AG10803 (cell line): ENCODE results near the gene IBSP.

ENCODE experiments used
- DNase-seq: peaks from one replicate; pipeline ENCODE4 v3.0.0; 2010; ENCODE audit warnings: low read depth
- H3K4me3 ChIP-seq: 2 replicates; pipeline ENCODE4 v1.5.1; 2011; ENCODE audit warnings: mild to moderate bottlenecking, low read length, control low read depth
- TF ChIP-seq, protein P1 (sequence below): conservative IDR thresholded peaks from 2 replicates; pipeline ENCODE4 v1.5.1; 2011; ENCODE audit warnings: mild to moderate bottlenecking, low read length, control low read depth, inconsistent platforms

Gene IBSP

DNA sequence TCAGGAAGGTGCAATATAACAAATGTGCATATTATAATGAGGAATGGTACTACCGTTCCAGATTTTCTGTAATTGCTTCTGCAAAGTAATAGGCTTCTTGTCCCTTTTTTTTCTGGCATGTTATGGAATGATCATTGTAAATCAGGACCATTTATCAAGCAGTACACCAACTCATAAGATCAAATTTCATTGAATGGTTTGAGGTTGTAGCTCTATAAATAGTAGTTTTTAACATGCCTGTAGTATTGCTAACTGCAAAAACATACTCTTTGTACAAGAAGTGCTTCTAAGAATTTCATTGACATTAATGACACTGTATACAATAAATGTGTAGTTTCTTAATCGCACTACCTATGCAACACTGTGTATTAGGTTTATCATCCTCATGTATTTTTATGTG is 12.6 kb downstream of the IBSP start:
- TF ChIP-seq, protein P1, sequence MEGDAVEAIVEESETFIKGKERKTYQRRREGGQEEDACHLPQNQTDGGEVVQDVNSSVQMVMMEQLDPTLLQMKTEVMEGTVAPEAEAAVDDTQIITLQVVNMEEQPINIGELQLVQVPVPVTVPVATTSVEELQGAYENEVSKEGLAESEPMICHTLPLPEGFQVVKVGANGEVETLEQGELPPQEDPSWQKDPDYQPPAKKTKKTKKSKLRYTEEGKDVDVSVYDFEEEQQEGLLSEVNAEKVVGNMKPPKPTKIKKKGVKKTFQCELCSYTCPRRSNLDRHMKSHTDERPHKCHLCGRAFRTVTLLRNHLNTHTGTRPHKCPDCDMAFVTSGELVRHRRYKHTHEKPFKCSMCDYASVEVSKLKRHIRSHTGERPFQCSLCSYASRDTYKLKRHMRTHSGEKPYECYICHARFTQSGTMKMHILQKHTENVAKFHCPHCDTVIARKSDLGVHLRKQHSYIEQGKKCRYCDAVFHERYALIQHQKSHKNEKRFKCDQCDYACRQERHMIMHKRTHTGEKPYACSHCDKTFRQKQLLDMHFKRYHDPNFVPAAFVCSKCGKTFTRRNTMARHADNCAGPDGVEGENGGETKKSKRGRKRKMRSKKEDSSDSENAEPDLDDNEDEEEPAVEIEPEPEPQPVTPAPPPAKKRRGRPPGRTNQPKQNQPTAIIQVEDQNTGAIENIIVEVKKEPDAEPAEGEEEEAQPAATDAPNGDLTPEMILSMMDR: no peak
- DNase-seq: no peak
- H3K4me3 ChIP-seq: no peak overlapping the region

DNA sequence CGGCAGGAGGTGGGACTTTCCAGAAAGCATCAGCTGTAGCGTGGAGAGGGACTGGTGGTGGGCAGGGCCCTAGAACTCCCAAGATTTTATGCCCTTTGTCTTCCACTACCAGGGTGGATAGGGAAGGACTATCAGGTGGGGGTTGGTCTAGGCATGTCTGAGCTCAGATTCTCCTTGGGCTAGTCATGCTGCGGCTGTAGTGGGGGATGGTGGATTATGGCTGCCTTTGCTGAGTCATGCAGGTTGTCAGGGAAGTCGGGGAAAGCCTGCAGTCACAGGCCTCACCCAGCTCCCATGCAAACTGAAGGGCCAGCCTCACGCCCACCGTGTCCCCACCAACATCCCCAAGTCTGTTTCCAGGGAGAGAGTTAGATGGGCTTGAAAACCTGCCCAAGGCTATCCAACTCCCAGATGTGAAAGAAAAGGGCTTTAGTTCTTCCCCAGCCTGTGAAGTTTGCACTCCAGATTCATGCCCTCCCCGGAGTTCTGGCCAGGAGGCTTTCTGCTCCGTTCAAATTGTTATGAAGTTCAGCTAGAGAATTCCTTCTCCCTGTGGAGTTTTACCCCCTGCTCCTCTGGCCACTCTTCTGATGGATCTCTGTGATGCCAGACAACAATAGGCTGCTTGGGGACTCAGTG is 20.0 kb downstream of the IBSP start:
- peak; percentile 93 for DNase-seq

DNA sequence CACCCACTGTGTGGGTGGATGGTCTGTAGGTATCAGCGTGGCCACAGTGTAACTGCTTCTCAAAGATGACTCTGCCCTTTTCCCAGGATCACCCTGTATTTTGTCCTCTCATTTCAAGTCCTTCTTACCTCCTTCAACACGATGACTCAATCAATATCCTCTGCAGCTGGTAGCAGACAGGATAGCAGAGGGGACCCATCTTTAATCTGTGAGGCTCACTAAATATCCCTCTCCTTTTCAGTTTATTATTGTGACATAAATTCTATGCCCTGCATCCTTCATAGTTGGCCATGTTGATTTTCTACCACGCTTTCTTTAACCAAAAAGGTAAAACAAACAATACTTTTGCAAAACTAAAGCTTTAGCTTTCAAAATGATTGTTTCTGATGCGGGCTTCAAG is 23.8 kb downstream of the IBSP start:
- TF ChIP-seq, protein P1: no peak
- DNase-seq: no peak
- no peak overlapping the region for H3K4me3 ChIP-seq

More for the DNA sequence above, 20.0 kb downstream of the IBSP start:
- TF ChIP-seq, protein P1: no peak
- H3K4me3 ChIP-seq: no peak overlapping the region

- H3K4me3 ChIP-seq: no peak overlapping the region
- TF ChIP-seq, protein P1: no peak
- DNase-seq: no peak
Observed at GRCh38 chr4:87823724-87824123, 24.4 kb downstream of the IBSP start.

DNA sequence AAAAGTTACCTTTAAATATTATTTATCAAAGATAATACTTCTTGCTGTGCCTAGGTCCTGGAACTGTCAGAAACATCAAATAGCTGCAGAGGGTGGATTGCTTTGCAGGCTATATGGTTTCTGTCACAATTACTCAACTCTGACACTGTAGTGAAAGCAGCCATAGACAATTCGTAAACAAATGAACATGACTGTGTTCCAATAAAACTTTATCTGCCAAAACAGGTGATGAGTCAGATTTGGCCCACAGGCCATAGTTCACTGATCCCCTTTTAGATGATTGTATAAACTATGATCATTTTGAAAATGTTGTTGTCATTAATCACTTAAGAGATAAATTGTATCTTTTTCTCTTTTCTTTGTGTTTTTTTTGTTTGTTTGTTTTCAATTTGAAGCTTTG is 25.0 kb downstream of the IBSP start:
- no peak overlapping the region for H3K4me3 ChIP-seq
- DNase-seq: no peak
- TF ChIP-seq, protein P1: no peak

- TF ChIP-seq, protein P1: no peak
- no peak within 1 kb of the TSS for H3K4me3 ChIP-seq
- no peak for DNase-seq
Observed at GRCh38 chr4:87832669-87833068, 33.3 kb downstream of the IBSP start, which contains the start of gene MEPE. TSS of gene MEPE (plus strand) at chr4:87832969. CDS start at chr4:87834715, 1,746 bp downstream.

GRCh38 chr4:87834401-87834800 is 35.0 kb downstream of the IBSP start:
- TF ChIP-seq, protein P1: no peak
- no peak overlapping the region for H3K4me3 ChIP-seq
- DNase-seq: no peak
